Stimulated activated CD8-positive, alpha-beta memory T cell treated with anti-CD3 and anti-CD28 coated beads, Interleukin-12 subunit alpha, Interleukin-12 subunit beta, amount 100 ng/mL, for 4 hours (primary cell): Measurements from ENCODE around the gene GABRB3.

ENCODE experiments used
- DNase-seq: peaks from one replicate; pipeline ENCODE4 v3.0.0-alpha.2; 2020; ENCODE audit warnings: low read depth

Gene GABRB3

GRCh38 chr15:26772154-26773066 lies at the start of gene GABRB3:
Gene GABRB3, minus strand, starts transcription at chr15:26773066.
- DNase-seq: no peak

DNA sequence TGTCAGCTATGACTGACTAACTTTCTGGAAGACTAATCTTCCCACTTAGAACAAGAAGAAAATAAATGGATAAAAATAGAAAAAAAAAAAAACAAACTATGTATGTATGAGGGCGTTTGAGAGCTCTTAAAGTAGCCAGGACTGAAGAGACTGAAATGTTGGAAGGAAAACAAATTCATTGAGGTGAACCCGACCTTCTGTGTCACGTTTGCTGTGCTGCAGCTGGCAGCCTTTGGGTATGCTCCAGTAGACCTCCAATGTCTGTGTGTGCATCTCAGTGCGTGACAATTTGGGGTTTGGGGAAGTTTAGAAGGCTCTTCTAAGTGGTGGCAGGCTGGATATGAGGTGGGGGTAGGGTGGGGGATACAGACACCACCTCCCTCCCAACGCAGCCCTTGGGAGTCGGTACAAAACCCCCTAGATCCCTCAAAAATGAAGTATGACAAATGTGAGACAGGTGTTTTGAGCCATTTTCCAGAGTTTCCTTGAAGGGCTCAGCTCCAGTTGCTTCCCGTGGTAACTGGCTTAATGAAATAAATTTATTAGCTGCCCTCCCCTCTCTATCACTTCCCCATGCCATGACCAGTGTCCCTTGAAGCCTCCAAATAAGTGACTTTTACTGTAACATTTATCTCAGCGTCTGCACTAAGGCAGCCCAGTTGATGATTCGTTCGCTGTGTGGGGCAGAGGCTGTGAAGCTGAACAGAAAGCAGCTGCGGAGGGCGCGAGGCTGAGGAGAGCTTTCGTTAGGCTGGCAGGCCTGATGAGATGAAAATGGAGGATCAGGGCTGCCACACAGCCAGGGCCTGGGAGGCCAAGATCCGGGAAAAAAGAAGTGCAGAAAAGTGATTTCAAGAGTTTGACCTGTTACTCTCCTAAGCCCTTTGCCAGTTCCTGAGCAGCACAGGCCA lies 34.9 kb upstream of the GABRB3 start:
- no peak for DNase-seq

GRCh38 chr15:26806574-26806973 lies 33.7 kb upstream of the GABRB3 start:
- no peak for DNase-seq

GRCh38 chr15:26806151-26806550 lies 33.3 kb upstream of the GABRB3 start:
- no peak for DNase-seq

- DNase-seq: no peak
Observed at GRCh38 chr15:26805470-26805869, 32.6 kb upstream of the GABRB3 start.

- DNase-seq: no peak
Observed at GRCh38 chr15:26804063-26804804, 31.4 kb upstream of the GABRB3 start.

- DNase-seq: no peak
Observed at GRCh38 chr15:26790118-26790517, 17.3 kb upstream of the GABRB3 start.

DNA sequence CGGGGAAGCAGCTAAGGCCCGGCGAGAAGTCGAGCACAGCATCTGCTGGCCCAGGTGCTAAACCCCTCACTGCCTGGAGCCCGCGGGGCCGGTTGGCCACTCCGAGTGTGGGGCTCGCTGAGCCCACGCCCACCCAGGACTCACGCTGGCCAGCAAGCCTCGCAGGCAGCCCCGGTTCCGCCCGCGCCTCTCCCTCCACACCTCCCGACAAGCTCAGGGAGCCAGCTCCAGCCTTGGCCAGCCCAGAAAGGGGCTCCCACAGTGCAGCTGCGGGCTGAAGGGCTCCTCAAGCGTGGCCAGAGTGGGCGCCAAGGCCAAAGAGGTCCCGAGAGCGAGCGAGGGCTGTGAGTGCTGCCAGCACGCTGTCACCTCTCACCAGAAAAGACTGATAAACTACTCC lies 8.9 kb upstream of the GABRB3 start:
- no peak for DNase-seq

GRCh38 chr15:26773917-26774316 lies 1.1 kb upstream of the GABRB3 start:
- no peak for DNase-seq

GRCh38 chr15:26773067-26773877 lies 406 bp upstream of the GABRB3 start:
- no peak for DNase-seq

DNA sequence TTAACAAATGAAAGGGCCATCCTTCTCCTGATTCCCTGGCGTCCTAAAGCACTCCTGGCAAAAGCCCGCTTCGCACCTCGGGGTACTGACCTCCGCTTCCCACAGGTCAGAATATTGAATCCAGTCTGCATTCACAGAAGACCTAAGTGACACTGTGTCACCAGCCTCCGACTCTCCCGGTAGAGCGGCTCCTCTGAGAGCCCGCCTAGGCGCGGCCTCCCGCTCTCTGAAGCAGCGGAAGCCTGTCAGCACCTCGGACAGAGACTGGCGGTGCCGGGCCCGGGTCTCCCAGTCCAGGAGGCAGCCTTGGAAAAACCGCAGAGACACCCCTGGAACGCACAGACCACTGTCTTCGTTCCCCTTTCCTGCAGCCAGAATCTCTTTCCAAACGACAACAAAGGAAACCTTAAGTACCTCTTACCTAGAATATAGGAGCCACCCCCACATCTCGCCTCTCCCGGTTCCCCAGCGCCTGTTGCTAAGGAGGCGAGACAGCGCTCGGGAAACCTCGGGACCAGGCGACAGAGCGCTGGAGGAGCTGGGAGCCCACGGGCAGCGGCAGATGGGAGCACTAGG lies 1.2 kb downstream of the GABRB3 start:
- DNase-seq: no peak

DNA sequence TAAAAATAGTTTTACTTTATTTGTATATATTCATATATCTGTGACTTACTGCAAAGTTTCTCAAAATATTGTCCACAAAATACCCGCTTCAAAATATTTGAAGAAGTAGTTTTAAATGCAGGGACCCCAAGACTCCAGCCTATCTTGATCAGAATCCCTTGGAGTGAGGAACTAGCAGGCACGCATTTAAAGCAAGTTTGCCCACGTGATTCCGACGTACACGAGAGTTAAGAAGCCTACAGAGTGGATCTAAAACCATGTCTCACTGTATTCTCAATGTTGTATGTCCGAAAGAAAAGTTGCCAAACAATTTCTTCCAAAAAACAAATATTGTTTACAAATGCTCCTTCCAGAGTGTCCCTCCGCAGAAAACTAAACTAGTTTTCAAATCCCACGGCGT lies 1.7 kb downstream of the GABRB3 start:
- DNase-seq: no peak

- DNase-seq: no peak
Observed at GRCh38 chr15:26767169-26767670, 5.6 kb downstream of the GABRB3 start.

GRCh38 chr15:26766262-26766661 lies 6.6 kb downstream of the GABRB3 start:
- no peak for DNase-seq

- no peak for DNase-seq
Observed at GRCh38 chr15:26759986-26760385, 12.9 kb downstream of the GABRB3 start.

GRCh38 chr15:26758079-26758478 lies 14.8 kb downstream of the GABRB3 start:
- DNase-seq: no peak

DNA sequence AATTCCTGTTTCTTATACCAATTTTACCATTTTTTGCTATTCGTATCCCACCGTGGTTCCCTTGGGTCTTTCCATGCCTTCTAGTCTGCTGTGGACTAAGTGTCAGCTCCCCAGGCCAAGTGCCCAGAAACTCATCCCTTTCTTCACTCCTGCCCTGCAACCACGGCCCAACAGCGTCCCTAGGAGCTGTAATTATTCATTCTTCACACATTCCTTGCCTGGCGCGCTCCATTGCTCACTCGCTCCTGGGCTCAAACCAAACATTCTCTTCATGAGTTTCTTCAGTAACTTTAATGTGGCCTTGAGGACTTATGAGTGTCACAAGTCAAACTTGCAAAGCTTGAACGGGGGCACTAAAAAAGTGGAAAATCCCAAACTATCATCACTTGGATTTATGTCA lies 15.7 kb downstream of the GABRB3 start:
- no peak for DNase-seq

- DNase-seq: no peak
Observed at GRCh38 chr15:26744894-26745293, 28.0 kb downstream of the GABRB3 start.

DNA sequence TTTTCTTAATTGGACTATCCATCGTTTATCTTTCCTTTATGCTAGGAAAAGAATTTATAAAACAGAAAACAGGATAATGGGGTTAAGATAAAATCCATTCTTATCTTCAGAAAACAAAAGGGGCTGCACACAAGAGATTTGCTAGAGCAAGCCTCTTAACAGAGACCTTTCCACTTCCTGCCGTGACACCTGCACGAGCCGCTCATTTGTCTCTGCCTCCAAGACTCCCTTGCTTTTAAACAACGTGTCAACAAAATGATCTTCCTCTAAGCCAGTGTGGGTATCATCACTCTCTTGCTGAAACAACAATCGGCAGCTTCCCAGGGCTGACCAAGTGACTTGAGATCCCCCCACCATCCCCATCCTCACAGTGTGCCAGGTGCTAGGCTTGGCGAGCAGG lies 33.1 kb downstream of the GABRB3 start:
- DNase-seq: no peak

- DNase-seq: no peak
Observed at GRCh38 chr15:26738996-26739395, 33.9 kb downstream of the GABRB3 start.
